ENCODE measurements around the gene PCNX3. TPM values are rescaled to one million over a fixed set of nuclear protein-coding genes. Genes with fewer than 3 reads are reported as not detected.

Gene PCNX3
- total and polyA plus RNA-seq, 2 of the 13 experiments (the other 11 are each of a cell fraction or from before 2014, with no cell fraction given) = 16.2 to 23.0 TPM

- TF ChIP-seq, protein P1, sequence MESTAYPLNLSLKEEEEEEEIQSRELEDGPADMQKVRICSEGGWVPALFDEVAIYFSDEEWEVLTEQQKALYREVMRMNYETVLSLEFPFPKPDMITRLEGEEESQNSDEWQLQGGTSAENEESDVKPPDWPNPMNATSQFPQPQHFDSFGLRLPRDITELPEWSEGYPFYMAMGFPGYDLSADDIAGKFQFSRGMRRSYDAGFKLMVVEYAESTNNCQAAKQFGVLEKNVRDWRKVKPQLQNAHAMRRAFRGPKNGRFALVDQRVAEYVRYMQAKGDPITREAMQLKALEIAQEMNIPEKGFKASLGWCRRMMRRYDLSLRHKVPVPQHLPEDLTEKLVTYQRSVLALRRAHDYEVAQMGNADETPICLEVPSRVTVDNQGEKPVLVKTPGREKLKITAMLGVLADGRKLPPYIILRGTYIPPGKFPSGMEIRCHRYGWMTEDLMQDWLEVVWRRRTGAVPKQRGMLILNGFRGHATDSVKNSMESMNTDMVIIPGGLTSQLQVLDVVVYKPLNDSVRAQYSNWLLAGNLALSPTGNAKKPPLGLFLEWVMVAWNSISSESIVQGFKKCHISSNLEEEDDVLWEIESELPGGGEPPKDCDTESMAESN (CRISPR knock-in tag; conservative IDR thresholded peaks at IDR 0.05) = no peak
- TF ChIP-seq AFF4 (CRISPR knock-in tag; IDR thresholded peaks at IDR 0.05) (no peak), MAZ (IDR thresholded peaks at IDR 0.05; ENCODE audit: borderline replicate concordance, low read depth, low read length) (no peak), MAZ (CRISPR knock-in tag; IDR thresholded peaks at IDR 0.05; ENCODE audit: low read depth) (0 out of 2 replicates have a peak, but pooled peaks have one; percentile 15), ZNF333 (CRISPR knock-in tag; IDR thresholded peaks at IDR 0.05; ENCODE audit: borderline replicate concordance) (no peak), ZBTB4 (CRISPR knock-in tag; IDR thresholded peaks at IDR 0.05; ENCODE audit: borderline replicate concordance) (no peak), PAXIP1 (CRISPR knock-in tag; conservative IDR thresholded peaks at IDR 0.05) (no peak; the same call in 1 of the 2 replicates), ZNF264 (CRISPR knock-in tag; IDR thresholded peaks at IDR 0.05) (no peak), ZNF780A (CRISPR knock-in tag; IDR thresholded peaks at IDR 0.05) (no peak), MEIS1 (CRISPR knock-in tag; IDR thresholded peaks at IDR 0.05; ENCODE audit: borderline replicate concordance) (no peak)
These were observed 27.1 kb upstream of the PCNX3 start (continued) for GRCh38 chr11:65588199-65589054.
